HG03196 (cell line): ENCODE measurements around the gene THBS2.
"Not testable (repeated sequence)": the region's sequence is repeated elsewhere in the genome, so short reads cannot be mapped to it uniquely, and the experiment has no call there.

Source experiments
- ATAC-seq: cut with Tn5 transposase; IDR thresholded peaks from one replicate; pipeline ENCODE4 v1.9.1; 2021; ENCODE audit not compliant: unreplicated experiment

The THBS2 gene

GRCh38 chr6:169233181-169233580 lies 20.5 kb downstream of the THBS2 start:
- no peak for ATAC-seq

DNA sequence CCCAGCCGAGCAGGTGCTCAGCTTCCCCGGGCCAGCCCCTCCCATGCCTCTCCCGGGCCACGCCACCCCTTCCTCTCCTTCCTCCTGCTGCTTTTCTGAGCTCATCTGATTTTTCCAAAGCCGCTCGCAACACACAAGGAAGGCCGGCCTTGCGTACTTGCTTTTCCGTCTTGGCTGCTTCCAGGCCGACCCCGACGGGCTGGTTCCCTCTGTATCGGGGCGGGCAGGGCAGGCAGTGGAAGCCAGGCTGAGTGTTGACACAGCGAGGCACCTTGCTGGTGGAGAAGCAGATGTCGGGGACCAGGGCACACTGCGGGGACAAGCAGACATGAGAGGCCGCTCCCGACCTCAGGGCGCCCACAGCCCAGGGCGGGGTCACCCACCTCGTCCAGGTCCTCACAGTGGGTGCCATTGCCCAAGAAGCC lies 21.1 kb downstream of the THBS2 start:
- no peak for ATAC-seq

DNA sequence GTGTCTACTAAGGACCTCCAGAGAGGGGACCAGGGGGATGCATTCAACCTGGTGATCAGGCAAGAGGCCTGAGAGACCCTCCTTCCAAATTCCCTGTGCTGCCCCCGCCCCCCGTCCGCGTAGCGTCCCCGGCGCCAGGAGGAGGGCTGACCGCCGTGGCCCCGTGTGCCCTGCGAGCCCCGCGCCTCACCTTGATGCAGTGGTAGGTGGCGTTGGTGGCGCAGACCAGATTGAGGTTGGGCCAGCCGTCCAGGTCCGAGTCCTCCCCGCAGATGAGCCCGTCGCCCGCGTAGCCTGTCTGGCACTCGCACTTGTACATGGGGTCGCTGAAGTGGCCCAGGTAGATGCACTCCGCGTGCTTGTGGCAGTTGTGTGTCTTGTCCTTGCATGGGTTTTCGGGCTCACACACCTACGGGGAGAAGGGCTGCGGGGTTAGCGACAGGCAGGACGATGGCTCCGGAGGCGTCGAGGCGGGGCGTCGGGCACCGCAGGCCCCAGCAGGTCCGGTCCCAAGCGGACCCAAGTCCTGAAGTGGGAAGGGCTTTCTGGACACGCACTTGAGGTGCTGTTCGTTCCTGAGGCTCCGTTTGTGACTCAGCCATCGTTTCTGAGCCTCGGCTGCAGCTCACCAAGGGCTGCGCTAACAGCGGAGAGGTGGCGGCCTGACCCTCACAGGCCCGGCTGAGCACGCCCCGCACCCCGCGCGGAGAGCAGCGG lies 21.7 kb downstream of the THBS2 start:
- no peak for ATAC-seq

DNA sequence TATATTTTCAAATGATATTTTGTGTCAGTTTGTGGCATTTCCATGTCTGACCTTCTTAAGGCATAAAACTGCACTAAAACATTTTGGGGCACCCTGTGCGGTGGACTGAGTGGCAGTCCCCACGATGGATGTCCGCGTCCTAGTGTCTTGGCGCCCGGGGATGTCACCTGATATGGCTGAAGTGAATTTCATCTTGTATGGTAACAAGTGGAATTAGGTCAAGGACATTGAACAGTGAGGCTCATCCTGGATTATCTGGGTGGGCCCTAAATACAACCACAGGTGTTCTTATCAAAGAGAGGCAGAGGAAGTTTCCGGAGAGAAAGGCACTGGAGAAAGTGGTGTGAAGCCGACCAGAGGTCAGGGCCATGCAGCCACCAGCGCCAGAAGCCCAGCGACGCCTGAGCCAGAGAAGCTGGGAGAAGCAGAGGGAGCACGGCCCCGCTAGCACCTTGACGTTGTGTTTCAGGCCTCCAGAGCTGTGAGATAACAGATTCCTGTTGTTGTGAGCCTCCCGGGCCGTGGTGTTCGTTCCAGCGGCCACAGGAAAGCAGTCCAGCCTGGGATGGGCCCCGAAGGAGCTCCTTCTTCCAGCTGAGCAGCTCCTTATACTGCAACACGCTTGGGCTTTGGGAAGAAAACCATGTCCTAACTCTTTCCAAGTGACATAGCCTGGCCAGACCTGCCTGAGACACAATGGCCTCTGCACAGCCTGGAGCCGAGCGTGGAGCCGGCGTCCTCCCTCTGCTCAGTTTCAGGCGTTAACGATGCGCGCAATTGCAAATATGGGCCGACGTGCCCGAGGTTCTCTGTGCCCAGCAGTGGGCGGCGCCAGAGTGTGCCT lies 22.5 kb downstream of the THBS2 start:
- no peak for ATAC-seq

DNA sequence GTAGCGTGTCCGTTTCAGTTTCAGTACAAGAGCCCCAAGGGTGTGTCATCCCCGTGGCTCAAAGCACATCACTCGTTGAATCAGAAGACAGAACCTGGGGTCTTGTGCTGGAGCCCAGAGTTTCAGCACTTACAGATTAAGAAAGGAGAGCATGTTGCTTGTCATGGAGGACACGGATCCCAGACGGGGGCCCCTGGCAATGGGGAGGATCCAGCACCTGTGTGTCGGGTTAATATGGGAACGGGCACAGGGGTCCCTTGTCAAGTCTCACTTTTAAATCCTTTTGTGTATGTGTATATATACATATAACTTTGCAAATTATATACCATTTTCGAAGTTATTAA lies 23.4 kb downstream of the THBS2 start:
- no peak for ATAC-seq

GRCh38 chr6:169229615-169230321 lies 23.9 kb downstream of the THBS2 start:
- no peak for ATAC-seq

GRCh38 chr6:169227116-169227515 lies 26.5 kb downstream of the THBS2 start:
- no peak for ATAC-seq

- no peak for ATAC-seq
These were observed 27.8 kb downstream of the THBS2 start for GRCh38 chr6:169225887-169226286.

GRCh38 chr6:169225131-169225576 lies 28.5 kb downstream of the THBS2 start:
- no peak for ATAC-seq

DNA sequence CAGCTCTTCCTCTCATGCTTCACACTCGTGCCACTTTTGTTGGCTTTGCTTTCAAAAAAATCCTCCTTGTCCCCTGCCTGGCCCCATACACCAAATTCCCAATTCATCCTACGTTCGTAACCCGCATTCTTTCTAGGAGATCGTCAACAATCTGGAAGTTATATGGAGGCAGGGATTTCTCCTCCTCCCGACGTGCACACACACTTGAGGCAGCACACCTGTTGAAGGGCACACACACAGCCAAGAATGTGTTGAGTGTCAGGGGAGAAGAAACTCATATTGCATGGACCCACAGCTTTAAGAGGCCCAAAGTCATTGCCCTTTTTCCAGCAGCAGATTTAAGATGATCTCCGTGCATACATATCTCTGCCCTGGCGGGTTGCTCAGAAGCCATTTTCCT lies 28.9 kb downstream of the THBS2 start:
- no peak for ATAC-seq

GRCh38 chr6:169224185-169224695 lies 29.4 kb downstream of the THBS2 start:
- ATAC-seq = no peak

DNA sequence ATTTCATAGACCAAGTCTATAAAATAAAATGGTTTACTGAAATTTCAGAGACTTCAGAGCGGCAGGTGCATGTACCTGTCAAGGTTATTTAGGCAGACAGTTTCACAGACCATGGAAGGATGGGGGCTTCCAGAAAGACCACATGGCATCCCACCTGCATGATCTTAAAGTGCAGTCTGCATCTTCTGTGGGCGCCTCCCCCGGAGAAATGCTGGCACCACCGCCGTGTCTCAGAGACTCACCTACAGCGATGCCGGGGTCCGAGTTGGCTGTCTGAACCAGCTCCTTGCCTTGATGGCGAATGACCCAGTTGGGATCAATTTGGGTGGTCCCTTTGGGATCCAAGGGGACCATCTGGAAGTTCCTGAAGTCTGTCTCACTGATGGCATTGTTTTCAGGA lies 30.6 kb downstream of the THBS2 start:
- ATAC-seq = no peak

- ATAC-seq = no peak
These were observed 31.5 kb downstream of the THBS2 start for GRCh38 chr6:169222126-169222525.

DNA sequence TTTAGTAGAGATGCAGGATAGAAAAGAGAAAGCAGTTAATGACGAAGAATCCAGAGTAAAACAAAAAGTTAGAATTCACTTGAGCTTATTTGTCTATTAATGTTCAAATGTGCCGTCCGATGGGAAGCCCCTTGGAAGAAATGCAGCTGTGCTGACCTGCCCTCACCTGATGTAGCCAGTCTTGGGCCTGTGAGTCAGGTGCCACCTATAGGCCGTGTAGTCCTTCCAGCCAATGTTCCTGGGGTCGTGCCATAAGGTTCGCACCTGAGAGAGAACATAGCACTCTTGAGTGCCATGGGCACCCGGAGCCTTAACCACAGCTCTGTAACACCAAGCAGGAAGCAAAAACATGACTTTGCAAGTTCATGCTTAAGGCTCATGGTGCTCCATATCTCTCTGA lies 32.4 kb downstream of the THBS2 start:
- no peak for ATAC-seq

- ATAC-seq = no peak
These were observed 33.3 kb downstream of the THBS2 start for GRCh38 chr6:169220068-169220964.

- ATAC-seq = no peak
These were observed 35.7 kb downstream of the THBS2 start for GRCh38 chr6:169217972-169218371.

DNA sequence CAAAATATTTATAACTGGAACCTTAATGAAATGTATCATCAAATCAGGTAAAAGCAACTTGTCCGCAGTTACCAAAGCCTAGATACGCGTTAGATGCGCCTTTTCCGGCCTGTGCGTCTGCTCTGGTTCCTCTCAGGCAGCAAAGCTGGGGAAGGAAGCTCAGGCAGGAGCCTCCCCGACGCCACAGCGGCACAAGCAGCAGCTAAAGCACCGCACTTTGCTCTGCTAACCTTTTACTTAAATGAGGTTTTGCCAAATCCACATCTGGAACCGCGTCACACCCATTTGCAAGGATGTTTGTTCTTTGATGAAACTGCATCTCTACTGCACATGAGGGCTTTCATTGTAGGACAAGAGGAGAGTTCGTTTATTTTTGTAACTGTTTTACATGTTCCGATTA lies 36.8 kb downstream of the THBS2 start:
- no peak for ATAC-seq

- no peak for ATAC-seq
These were observed 38.4 kb downstream of the THBS2 start for GRCh38 chr6:169215201-169215681.

GRCh38 chr6:169214789-169215188 lies 38.9 kb downstream of the THBS2 start:
- ATAC-seq = not testable (repeated sequence)

DNA sequence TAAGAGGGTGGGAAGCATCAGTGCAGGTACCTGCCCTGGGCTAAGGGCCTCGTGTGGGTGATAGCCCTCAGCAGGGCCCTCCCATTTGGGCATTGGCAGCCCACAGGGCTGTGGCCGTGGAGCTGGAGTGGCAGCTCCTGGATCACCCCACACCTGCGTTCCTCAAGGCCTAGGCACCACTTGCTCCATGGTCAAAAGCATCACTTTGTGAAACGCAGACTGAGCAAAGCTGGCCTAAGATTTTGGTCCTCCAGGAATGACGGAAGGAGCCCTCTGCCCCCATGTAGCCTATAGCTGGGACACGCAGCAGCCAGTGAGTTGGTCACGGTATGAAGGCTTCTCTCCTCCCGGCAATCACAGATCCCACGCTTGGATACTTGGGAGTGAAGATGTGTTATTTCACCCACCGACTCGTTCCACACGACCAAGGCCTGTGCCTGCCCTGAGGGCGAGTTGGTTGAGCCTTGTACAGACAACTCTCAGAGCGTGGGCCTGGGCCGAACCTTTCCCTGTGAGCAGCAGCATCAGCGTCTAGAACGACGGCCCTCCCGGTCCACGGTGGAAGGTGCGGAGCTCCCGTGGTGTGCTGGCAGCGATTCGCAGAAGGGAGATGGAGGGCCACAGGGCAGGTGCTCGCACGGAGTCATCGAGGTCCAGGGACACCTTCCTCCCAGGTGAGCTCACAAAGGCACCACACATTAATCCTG lies 39.7 kb downstream of the THBS2 start:
- no peak for ATAC-seq
